IPS-NIHi7 (cell line): ENCODE measurements around the gene STK31.
"Not testable (repeated sequence)": the region's sequence is repeated elsewhere in the genome, so short reads cannot be mapped to it uniquely, and the experiment has no call there.

Experiments used
- DNase-seq: peaks from one replicate; pipeline ENCODE4 v3.0.0; 2012; ENCODE audit warnings: mixed read lengths; ENCODE audit errors: extremely low spot score

STK31 gene

GRCh38 chr7:23788843-23789242, 78.8 kb downstream of the STK31 start:
- DNase-seq = no peak

GRCh38 chr7:23791721-23792120, 81.7 kb downstream of the STK31 start:
- DNase-seq = no peak

DNA sequence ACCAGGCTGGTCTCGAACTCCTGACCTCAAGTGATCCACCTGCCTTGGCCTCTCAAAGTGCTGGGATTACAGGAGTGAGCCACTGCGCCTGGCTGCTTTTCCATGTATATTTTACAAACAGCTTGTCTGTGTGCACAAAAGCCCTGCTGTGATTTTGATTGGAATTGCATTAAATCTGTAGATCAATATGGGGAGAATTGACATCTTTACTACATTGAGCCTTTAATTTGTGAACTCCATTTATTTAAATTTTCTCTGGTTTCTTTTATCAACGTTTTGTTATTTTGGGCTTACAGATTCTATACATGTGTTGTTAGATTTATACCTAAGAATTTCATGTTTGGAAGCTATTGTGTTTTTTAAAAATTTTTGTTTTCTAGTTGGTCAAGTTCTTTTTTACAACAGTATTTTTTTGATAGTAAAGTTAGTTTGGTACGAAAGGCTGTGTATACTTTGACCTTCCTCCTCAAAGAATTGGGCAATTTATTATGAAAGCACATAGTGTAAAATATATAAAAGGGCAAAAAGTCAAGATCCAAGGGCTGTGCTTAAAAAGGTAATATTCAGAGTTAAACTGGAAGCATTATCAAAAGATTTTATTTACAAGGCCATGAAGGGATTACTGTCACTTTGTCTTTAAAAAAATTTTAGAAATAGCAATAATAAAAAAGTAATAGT, 92.8 kb downstream of the STK31 start:
- DNase-seq = no peak

DNA sequence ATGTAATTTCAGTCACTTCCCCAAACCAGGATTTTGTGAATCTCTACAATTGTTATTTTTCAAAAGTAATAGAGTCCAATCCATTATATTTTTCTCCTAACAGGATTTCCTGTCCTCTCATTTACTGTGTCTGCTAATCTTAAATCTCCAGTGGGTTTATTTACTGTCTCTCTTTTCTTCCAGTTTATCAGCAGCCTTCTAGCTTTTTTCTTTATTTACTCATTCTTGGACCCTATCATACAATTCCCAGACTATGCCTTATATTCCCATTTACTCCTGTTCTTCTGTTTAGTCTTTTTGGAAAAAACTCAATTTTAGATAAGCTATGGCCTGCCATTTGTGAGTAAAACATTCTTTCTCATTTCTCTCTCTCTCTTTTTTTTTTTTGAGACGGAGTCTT, 94.7 kb downstream of the STK31 start:
- DNase-seq = no peak

- no peak for DNase-seq
Measured at GRCh38 chr7:23808421-23808820, 98.4 kb downstream of the STK31 start.

DNA sequence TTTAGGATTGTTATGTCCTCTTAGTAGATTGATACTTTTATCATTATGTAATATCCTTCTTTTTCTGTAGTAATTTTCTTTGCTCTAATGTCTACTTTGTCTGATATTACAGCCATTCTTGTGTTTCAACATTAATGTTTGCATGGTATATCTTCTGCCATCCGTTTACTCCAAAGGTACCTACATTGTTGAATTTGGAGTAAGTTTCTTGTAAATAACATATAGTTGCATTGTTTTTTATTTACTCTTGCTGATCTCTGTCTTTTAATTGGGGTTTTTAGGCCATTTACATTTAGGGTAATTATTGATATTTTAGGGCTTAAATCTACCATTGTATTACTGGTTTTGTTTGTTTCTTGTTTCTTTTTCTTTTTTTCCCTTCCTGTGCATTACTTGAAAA, 100.1 kb downstream of the STK31 start:
- no peak for DNase-seq

GRCh38 chr7:23811540-23811939, 101.5 kb downstream of the STK31 start:
- DNase-seq = no peak

GRCh38 chr7:23828125-23828524, 118.1 kb downstream of the STK31 start:
- DNase-seq = not testable (repeated sequence)

DNA sequence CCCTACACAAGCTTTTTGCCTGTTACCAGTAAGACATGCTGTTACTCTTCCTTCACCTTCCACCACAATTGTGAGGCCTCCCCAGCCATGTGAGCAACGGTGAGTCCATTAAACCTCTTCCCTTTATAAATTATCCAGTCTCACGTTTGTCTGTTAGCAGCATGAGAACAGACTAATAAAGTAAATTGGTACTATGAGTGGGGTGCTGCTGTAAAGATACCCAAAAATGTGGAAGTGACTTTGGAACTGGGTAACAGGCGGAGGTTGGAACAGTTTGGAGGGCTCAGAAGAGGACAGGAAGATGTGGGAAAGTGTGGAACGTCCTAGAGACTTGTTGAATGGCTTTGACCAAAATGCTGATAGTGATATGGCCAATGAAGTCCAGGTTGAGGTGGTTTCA, 122.7 kb downstream of the STK31 start:
- not testable (repeated sequence) for DNase-seq

DNA sequence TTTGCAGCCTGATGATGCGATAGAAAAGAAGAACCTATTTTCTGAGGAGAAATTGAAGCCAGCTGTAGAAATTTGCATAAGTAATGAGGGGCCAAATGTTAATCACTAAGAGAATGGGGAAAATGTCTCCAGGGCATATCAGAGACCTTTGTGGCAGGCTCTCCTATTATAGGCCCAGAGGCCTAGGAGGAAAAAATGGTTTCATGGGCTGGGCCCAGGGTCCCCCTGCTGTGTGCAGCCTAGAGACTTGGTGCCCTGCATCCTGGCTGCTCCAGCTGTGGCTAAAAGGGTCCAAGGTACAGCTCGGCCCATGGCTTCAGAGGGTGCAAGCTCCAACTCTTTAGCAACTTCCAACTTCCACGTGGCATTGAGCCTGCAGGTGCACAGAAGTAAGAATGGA, 123.4 kb downstream of the STK31 start:
- DNase-seq = no peak

GRCh38 chr7:23844837-23845236, 134.8 kb downstream of the STK31 start:
- peak; percentile 23 for DNase-seq

GRCh38 chr7:23852135-23852534, 142.1 kb downstream of the STK31 start:
- no peak for DNase-seq

DNA sequence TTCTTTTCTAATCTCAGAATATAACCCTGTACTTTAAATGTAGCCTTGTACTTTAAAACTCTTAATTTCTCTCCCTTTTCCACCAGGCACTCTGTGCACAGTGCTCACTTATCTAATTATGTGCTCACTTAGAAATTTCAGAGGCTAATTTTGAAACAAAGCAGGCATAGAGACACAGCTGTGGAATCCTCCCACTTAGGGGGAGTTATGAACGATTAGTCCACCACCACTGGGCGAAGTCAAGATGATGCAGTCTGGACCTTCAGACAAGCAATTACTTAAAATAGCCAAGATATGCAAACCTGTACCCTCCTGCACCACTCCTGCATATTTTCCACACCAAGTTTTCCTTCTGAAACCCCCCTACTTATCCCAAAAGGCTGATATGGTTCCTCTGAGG, 143.0 kb downstream of the STK31 start:
- DNase-seq = no peak

- DNase-seq = peak; percentile 51
Measured at GRCh38 chr7:23863209-23863787, 153.3 kb downstream of the STK31 start.

DNA sequence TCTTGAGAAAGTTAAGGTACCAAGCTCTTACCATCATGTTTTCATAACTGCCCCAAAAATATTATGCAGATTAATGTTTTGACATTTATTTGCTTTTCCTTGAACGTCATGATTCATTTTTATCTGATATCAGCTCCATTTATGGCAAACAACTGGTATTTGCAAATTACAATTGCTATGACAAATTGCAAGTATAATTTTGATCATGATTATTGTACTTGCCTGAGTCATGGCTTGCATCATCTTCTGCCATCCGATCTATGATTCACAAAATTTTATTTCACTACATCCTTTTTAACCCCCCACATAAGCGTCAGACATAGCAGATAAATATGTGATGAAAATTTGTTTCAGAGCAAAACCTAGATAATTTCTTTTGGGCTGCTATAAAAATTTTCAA, 155.0 kb downstream of the STK31 start:
- no peak for DNase-seq

- DNase-seq = no peak
Measured at GRCh38 chr7:23873306-23873705, 163.3 kb downstream of the STK31 start.

GRCh38 chr7:23876526-23876925, 166.5 kb downstream of the STK31 start:
- DNase-seq = not testable (repeated sequence)
